Neural progenitor cell (in vitro differentiated cells): ENCODE results near the gene CPSF7. TPM values are rescaled to one million over a fixed set of nuclear protein-coding genes. Genes with fewer than 3 reads are reported as not detected.

Experiments
- DNase-seq: peaks from one replicate; pipeline ENCODE4 v3.0.0-alpha.2; 2016; ENCODE audit warnings: low spot score
- H2AFZ ChIP-seq: fragments of 200-600 bp; sonication (generic); replicated peaks from 2 replicates; pipeline ENCODE4 v1.6.1; 2016; ENCODE audit warnings: antibody characterized with exemption
- H3F3A ChIP-seq: fragments of 200-600 bp; sonication (generic); 2 replicates; pipeline ENCODE4 v1.6.1; 2016; ENCODE audit warnings: antibody characterized with exemption, low read depth
- H3K27ac ChIP-seq: fragments of 200-600 bp; sonication (generic); 2 replicates; pipeline ENCODE4 v1.5.1; 2016; ENCODE audit warnings: mild to moderate bottlenecking
- H3K27me3 ChIP-seq: fragments of 200-600 bp; sonication (generic); 2 replicates; pipeline ENCODE4 v1.6.1; 2016; ENCODE audit warnings: mild to moderate bottlenecking, moderate library complexity
- H3K36me3 ChIP-seq: fragments of 200-600 bp; sonication (generic); 2 replicates; pipeline ENCODE4 v1.5.1; 2016
- H3K4me1 ChIP-seq: fragments of 200-600 bp; sonication (generic); 2 replicates; pipeline ENCODE4 v1.6.1; 2016; ENCODE audit warnings: mixed run types
- H3K4me2 ChIP-seq: fragments of 200-600 bp; sonication (generic); 2 replicates; pipeline ENCODE4 v1.6.1; 2016
- H3K4me3 ChIP-seq: fragments of 200-600 bp; sonication (generic); 2 replicates; pipeline ENCODE4 v1.5.1; 2016
- H3K79me2 ChIP-seq: fragments of 200-600 bp; sonication (generic); 2 replicates; pipeline ENCODE4 v1.6.1; 2016; ENCODE audit warnings: low read depth
- H3K9ac ChIP-seq: fragments of 200-600 bp; sonication (generic); 2 replicates; pipeline ENCODE4 v1.6.1; 2016
- H3K9me3 ChIP-seq: fragments of 200-600 bp; sonication (generic); 2 replicates; pipeline ENCODE4 v1.5.1; 2016; ENCODE audit warnings: low read depth
- H4K20me1 ChIP-seq: fragments of 200-600 bp; sonication (generic); 2 replicates; pipeline ENCODE4 v1.6.1; 2016; ENCODE audit warnings: low read depth
- H3K27ac Mint-ChIP-seq: 3 replicates; pipeline ENCODE4 v1.8.0; 2021; ENCODE audit warnings: mixed read lengths
- H3K27me3 Mint-ChIP-seq: 2 replicates; pipeline ENCODE4 v1.8.0; 2022; ENCODE audit warnings: low read depth, mild to moderate bottlenecking, inconsistent platforms, moderate library complexity, mixed read lengths; ENCODE audit not compliant: insufficient read depth
- H3K36me3 Mint-ChIP-seq: 3 replicates; pipeline ENCODE4 v1.8.0; 2021; ENCODE audit warnings: mixed read lengths
- H3K4me1 Mint-ChIP-seq: 3 replicates; pipeline ENCODE4 v1.8.0; 2021; ENCODE audit warnings: mixed read lengths
- H3K4me3 Mint-ChIP-seq: 3 replicates; pipeline ENCODE4 v1.8.0; 2021; ENCODE audit warnings: mild to moderate bottlenecking, moderate library complexity, mixed read lengths
- H3K9me3 Mint-ChIP-seq: 3 replicates; pipeline ENCODE4 v1.8.0; 2020; ENCODE audit warnings: mixed read lengths
- EZH2 ChIP-seq: fragments of 200-600 bp; sonication (generic); IDR thresholded peaks from 2 replicates; pipeline ENCODE4 v1.6.1; 2017; ENCODE audit warnings: antibody characterized with exemption, mild to moderate bottlenecking, moderate library complexity
- EZH2phosphoT487 ChIP-seq: fragments of 200-600 bp; sonication (generic); IDR thresholded peaks from 2 replicates; pipeline ENCODE4 v1.6.1; 2017; ENCODE audit warnings: antibody characterized with exemption
- total RNA-seq: library from RNA; depleted of rRNA; stranded (reverse); fragments of >200 nt; gene quantifications from 2 replicates; pipeline ENCODE4 v1.2.3, GENCODE V29; 2015; ENCODE audit warnings: low replicate concordance
- TF ChIP-seq, protein P1 (sequence below): fragments of 200-600 bp; sonication (generic); IDR thresholded peaks from 2 replicates; pipeline ENCODE4 v1.5.1; 2017; ENCODE audit warnings: antibody characterized with exemption, mild to moderate bottlenecking

The CPSF7 gene
- total RNA-seq, 1 donor from 2014 or later = 60.7 TPM

DNA sequence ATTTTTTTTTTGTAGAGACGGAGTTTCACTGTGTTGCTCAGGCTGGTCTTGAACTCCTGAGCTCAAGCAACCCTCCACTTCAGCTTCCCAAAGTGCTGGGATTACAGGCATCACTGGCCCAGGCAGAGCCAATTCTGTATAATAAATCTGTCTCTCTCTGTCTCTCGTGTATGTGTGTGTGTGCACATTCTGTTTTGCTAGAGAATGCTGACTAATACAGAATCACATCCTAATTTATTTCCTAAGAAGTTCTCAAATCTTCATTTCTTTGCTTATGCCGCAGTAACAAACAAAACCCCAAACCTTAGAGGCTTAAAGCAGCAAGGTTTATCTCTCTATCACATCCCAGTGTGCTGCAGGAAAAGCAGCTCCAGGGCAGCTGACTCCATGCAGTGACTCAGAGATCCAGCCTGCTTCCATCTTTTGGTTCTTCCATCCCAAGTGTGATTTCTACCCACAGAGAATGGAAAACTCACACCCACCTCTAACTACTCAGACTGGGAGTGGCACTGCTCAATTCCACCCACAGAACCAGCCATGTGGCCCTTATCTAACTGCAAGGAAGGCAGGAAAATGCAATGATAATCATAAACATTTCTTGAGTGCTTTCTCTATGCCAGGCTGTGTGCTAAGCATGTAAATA lies 43.7 kb upstream of the CPSF7 start:
- Histone ChIP-seq H3K4me2 (no peak overlapping the region), H4K20me1 (peaks cover 26% of the 10 kb centered on the region), H3K27ac (no peak overlapping the region), H3K4me1 (peaks cover 10% of the 10 kb centered on the region), H3K9me3 (no peaks in the 10 kb centered on the region), H3K27me3 (peaks cover 6% of the 10 kb centered on the region), H3K36me3 (no peaks in the 10 kb centered on the region), H3K9ac (no peak overlapping the region), H3F3A (peaks cover 8% of the 10 kb centered on the region), H2AFZ (no peak overlapping the region), H3K79me2 (no peaks in the 10 kb centered on the region), H3K4me3 (no peak overlapping the region)
- peaks cover 11% of the 10 kb centered on the region for H3K4me1 Mint-ChIP-seq
- DNase-seq = no peak
- H3K4me3 Mint-ChIP-seq = no peak overlapping the region
- no peaks in the 10 kb centered on the region for H3K9me3 Mint-ChIP-seq
- H3K27me3 Mint-ChIP-seq = peaks cover 2% of the 10 kb centered on the region
- no peak overlapping the region for H3K27ac Mint-ChIP-seq
- H3K36me3 Mint-ChIP-seq = peaks cover 11% of the 10 kb centered on the region
- TF ChIP-seq EZH2phosphoT487 = no peak
- no peak for TF ChIP-seq EZH2
- TF ChIP-seq, protein P1, sequence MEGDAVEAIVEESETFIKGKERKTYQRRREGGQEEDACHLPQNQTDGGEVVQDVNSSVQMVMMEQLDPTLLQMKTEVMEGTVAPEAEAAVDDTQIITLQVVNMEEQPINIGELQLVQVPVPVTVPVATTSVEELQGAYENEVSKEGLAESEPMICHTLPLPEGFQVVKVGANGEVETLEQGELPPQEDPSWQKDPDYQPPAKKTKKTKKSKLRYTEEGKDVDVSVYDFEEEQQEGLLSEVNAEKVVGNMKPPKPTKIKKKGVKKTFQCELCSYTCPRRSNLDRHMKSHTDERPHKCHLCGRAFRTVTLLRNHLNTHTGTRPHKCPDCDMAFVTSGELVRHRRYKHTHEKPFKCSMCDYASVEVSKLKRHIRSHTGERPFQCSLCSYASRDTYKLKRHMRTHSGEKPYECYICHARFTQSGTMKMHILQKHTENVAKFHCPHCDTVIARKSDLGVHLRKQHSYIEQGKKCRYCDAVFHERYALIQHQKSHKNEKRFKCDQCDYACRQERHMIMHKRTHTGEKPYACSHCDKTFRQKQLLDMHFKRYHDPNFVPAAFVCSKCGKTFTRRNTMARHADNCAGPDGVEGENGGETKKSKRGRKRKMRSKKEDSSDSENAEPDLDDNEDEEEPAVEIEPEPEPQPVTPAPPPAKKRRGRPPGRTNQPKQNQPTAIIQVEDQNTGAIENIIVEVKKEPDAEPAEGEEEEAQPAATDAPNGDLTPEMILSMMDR = no peak

DNA sequence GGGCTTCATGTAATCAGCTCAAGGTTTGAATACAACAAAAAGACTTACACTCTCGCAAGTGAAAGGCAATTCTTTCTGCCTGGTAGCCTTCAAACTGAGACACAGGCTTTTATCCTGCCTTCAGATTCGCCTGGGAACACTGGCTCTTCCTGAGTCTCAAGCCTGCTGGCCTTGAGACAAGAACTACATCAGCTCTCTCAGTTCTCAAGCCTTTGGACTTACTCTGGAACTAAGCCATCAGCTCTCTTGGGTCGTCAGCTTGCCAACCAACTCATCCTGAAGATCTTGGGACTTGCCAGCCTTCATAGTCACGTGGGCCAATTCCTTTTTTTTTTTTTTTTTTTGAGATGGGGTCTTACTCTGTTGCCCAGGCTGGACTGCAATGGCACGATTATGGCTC lies 43.1 kb upstream of the CPSF7 start:
- H3K27ac ChIP-seq = no peak overlapping the region
- no peak overlapping the region for H2AFZ ChIP-seq
- Mint-ChIP-seq H3K36me3 (peaks cover 11% of the 10 kb centered on the region), H3K9me3 (no peaks in the 10 kb centered on the region), H3K4me3 (no peak overlapping the region), H3K27me3 (peaks cover 5% of the 10 kb centered on the region), H3K4me1 (peaks cover 4% of the 10 kb centered on the region), H3K27ac (no peak overlapping the region)
- H3K79me2 ChIP-seq = no peaks in the 10 kb centered on the region
- H3K9me3 ChIP-seq = no peaks in the 10 kb centered on the region
- peak; percentile 39 for DNase-seq
- TF ChIP-seq EZH2phosphoT487 = no peak
- TF ChIP-seq, protein P1 = no peak
- no peak for TF ChIP-seq EZH2
- H3K4me3 ChIP-seq = no peak overlapping the region
- no peak overlapping the region for H3K4me2 ChIP-seq
- H3F3A ChIP-seq = peaks cover 8% of the 10 kb centered on the region
- H3K36me3 ChIP-seq = no peaks in the 10 kb centered on the region
- H3K4me1 ChIP-seq = peaks cover 8% of the 10 kb centered on the region
- H4K20me1 ChIP-seq = peaks cover 20% of the 10 kb centered on the region
- peaks cover under 1% of the 10 kb centered on the region for H3K27me3 ChIP-seq
- no peak overlapping the region for H3K9ac ChIP-seq

DNA sequence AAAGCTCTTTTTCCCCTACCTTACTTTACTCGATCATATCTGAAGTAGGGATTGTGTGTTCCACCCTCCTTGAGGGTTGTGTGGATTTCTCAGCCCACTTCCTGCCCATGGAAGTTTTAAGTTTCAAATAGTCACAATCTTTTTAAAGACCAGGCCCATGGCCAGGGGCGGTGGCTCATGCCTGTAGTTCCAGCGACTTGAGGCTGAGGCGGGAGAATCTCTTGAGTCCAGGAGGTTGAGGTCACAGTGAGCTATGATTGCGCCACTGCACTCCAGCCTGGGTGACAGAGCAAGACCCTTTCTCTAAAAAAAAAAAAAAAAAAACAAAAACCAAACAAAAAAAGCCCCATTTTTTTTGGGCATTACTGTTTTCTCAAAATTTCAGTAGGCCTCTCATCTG lies 42.5 kb upstream of the CPSF7 start:
- Histone ChIP-seq H3K4me1 (peaks cover 7% of the 10 kb centered on the region), H3K9ac (no peak overlapping the region), H2AFZ (no peak overlapping the region), H4K20me1 (peaks cover 19% of the 10 kb centered on the region), H3K79me2 (no peaks in the 10 kb centered on the region), H3F3A (peaks cover 8% of the 10 kb centered on the region), H3K4me2 (no peak overlapping the region), H3K27me3 (no peaks in the 10 kb centered on the region), H3K27ac (no peak overlapping the region), H3K9me3 (no peaks in the 10 kb centered on the region), H3K36me3 (no peaks in the 10 kb centered on the region), H3K4me3 (no peak overlapping the region)
- H3K4me1 Mint-ChIP-seq = peaks cover 2% of the 10 kb centered on the region
- no peak for DNase-seq
- TF ChIP-seq, protein P1 = no peak
- TF ChIP-seq EZH2 (no peak), EZH2phosphoT487 (no peak)
- peaks cover 5% of the 10 kb centered on the region for H3K27me3 Mint-ChIP-seq
- no peaks in the 10 kb centered on the region for H3K9me3 Mint-ChIP-seq
- no peak overlapping the region for H3K4me3 Mint-ChIP-seq
- no peak overlapping the region for H3K27ac Mint-ChIP-seq
- peaks cover 11% of the 10 kb centered on the region for H3K36me3 Mint-ChIP-seq
